OCI-M1 (cell line): Measurements from ENCODE around the gene PDXP.
"Not testable (repeated sequence)": the region's sequence is repeated elsewhere in the genome, so short reads cannot be mapped to it uniquely, and the experiment has no call there.

ENCODE experiments used
- DNase-seq: peaks from one replicate; lab custom pipeline; 2025; lab: John Stamatoyannopoulos, UW

PDXP gene, protein sequence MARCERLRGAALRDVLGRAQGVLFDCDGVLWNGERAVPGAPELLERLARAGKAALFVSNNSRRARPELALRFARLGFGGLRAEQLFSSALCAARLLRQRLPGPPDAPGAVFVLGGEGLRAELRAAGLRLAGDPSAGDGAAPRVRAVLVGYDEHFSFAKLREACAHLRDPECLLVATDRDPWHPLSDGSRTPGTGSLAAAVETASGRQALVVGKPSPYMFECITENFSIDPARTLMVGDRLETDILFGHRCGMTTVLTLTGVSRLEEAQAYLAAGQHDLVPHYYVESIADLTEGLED

DNA sequence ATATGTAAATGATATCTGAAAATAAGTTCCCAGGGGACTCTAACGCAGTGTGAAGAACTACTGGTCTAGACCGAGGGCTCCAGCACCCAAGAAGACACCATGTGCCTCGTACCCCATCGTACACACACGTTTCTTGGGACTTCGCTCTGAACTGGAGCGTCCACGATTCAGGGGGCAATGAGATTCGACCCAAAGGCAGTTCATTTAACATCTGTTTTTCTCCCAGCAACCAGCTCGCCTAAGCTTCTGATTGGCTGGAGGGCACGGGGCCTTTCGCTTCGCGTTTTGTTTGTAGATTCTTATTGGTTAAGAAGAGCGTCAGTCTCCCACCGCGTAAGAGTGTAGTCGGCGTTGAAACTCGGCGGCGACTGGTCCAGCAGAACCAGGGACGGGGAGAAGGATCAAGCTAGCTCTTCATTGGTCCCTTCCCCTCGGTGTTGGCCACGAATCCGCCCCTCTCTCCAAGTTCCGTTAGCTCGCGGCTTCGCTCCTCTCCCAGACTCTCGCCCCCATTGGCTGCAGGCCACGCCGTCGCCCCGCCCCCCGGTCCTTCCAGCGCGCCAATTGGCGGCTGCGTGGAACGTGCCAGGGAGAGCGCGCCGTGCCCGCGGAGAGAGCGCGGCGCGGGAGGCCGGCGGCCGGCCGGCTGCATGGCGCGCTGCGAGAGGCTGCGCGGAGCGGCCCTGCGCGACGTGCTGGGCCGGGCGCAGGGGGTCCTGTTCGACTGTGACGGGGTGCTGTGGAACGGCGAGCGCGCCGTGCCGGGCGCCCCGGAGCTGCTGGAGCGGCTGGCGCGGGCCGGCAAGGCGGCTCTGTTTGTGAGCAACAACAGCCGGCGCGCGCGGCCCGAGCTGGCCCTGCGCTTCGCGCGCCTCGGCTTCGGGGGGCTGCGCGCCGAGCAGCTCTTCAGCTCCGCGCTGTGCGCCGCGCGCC, at the start of gene PDXP:
PDXP (plus strand) TSS at position 591 of the 933 bp plus-strand sequence; CDS start at position 651, 60 bp downstream.
- DNase-seq: peak; percentile 99

DNA sequence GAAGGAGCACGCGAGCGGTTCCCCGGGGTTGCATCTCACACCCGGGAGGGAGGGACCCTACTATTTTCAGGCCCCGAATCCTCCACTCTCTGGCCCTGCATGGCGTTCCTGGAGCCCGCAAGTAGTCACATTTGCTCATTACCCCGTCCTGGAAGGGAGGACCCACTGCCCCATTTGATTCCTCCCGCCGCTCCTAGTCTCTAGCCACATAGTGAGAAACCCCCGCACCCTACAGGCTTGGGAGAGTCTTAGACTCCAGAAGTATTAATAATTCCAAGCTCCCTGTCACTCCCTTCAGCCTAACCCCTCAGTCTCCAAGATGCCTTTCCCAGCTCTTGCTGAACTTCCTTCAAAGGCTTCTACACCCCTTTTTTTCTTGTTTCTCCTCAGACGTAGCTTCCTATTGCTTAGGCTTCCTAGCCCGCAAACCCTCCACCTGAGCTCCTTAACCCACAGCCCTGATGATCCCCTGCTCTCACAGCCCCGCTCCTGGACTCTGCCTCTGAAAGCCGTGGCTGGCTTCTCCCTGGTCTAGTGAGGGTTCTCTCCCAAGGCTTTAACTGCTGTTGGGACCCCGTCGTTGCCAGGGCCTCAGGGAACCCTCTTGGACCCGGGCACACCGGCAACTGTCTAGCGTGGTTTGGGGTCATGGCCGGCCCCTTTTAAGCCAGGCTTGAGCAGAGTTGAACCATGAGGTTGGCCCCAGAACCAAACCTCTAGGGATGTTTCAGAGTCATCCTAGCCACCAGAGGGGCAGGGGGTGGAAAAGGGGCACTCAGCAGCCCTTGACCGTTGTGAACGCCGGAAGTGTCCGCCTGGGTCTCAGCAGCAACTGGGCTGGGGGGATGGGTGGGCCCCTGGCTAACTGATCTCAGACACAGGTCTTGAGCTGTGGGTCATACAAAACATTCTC, 49.0 kb upstream of the PDXP start:
- peak; percentile 75 for DNase-seq

DNA sequence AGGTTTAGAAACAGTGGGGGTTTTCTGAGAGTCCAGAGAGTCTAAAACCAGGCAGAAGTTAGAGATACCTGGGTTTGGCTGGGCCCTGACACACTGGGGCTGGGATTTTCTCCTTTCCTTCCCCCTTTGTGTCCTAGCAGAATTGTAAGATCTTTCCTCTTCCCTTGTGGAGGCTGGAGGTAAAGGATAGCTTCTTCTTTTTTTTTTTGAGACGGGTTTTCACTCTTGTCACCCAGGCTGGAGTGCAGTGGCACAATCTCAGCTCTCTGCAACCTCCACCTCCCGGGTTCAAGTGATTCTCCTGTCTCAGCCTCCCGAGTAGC, 48.4 kb upstream of the PDXP start:
- DNase-seq: not testable (repeated sequence)

DNA sequence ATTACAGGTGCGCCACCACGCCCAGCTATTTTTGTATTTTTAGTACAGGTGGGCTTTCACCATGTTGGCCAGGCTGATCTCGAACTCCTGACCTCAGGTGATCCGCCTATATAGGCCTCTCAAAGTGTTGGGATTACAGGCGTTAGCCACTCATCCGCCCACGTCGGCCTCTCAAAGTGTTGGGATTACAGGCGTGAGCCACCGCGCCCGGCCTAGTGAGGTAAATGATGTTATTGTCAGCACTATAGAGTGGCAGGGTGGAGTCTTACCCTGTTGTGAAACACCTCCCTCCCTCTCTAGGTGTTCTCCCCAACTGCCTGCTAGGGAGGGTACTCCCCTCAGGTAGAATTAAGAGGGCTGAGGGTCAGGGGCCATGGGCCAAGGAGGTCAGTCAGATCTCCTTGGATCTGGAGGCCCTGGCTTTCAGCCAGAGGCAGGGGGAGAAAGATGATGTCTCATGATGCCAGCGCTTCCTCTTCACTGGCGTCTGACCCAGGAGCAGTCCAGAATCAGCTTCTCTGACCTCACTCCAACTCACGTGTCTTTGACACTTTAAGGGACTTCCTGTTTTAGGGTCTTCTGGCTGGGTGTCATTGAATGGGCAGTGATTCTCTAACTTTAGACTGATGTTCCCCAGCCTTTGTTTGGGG, 47.9 kb upstream of the PDXP start:
- peak; percentile 65 for DNase-seq

DNA sequence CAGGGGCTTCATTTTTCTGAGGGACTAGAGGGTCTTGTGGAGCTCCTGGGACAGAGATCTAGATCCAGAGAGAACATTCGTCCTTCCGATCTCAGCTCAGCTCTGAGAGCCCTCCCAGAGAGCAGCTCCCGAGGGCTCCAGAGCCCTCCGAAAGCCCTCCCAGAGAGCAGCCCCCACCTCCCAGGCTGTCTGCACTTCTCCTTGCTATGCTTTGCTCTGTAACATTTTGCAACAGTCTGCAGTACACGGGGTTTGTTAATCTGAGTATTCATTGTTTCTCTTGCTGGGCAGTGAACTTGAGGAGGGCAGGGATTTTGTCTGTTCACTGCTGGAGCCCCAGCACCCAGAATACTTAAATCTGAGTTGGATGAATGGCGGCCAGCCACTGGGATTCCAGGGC, 47.3 kb upstream of the PDXP start:
- DNase-seq: no peak

DNA sequence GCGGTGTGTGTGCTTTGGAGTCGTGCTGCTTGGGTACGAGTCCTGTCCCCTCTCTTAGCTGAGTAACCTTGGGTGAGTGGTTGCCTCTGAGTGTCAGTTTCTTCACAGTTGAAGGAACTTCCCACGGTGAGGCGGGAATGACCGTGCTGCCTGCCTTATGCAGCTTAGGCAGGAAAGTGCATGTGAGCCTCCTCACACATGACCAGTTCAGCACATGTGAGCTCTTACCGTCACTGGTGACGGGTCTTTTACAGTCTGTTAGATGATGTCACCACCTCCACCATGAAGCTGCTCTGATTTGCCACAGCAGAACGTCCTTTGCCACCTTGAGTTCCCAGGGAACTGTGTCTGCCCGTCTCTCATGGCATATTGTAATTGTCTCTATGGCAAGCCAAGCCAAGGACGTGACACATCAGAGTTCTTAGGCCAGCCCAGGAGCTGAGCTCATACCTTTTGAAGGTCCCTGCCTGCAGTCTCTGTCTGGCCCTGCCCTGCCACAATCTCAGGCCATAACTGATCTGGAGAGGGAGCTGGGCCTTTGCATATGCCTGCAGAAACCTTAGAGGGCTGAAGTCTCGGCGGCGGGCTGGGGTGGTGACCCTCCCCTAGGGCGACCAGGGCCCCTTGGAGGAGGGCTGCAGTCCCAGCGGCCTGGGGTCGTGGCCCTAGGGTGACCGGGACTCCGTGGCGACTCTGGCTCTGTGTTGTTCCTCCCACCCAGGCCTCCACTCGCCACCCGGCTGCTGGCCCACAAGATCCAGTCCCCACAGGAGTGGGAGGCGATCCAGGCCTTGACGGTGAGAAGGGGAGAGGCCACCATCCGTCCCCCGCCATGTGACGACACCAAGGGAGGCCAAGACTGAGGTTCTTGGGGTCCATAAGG, 42.1 kb upstream of the PDXP start:
- no peak for DNase-seq

DNA sequence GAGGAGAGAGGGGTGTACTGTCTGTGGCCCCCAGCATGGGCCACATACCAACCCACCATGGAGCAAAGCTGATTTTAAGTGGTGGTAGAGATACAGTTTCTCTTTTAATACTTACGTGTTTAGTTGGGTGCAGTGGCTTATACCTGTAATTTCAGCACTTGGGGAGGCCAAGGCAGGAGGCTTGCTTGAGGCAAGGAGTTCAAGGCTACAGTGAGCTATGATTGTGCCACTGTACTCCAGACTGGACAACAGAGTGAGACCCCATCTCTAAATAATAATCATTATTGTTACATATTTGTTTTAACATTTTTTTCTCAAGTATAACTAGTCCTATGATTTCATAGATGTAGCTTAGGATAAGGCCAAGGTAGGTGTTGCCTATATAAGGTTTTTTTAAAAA, 41.1 kb upstream of the PDXP start:
- DNase-seq: no peak

DNA sequence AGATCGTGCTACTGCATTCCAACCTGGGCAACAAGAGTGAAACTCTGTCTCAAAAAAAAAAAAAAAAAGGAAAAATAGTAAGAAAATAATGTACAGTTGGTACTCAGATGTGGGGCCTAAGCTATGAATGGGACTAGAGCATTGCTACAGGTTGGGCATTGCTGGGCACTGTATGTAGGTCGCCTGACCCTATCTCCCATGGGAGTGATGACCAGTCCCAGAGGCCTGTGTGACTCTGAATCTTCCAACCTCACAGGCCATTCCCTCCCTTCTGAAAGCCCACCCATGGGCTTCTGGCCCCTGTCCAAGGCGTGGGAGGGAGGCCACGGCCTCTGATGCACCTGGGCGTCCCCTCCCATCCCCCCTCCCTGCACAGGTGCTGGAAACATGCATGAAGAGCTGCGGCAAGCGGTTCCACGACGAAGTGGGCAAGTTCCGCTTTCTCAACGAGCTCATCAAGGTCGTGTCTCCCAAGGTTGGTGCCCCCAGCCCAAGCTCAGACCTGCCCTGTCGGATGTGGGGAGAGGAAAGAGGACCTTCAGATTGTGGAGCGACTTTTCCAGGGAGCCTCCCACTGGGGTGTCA, 40.4 kb upstream of the PDXP start:
- no peak for DNase-seq

DNA sequence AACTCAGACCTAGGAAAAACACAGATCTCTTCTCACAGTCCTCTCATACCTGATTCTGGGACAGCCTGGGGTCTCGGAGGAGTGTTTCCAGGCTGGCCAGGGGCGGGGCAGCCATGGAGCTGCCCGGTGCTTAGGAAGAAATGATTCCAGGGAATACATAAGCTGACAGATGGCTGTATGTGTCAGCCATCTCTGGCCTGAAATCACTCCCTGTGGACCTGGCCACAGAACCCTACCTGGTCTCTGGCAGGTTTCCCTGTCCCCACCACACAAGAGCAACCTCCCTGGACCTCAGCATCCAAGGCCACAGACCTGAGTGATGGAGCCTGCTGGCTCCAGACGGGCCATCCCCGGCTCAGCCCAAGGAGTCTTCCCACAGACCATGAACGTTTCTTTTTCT, 39.8 kb upstream of the PDXP start:
- no peak for DNase-seq

DNA sequence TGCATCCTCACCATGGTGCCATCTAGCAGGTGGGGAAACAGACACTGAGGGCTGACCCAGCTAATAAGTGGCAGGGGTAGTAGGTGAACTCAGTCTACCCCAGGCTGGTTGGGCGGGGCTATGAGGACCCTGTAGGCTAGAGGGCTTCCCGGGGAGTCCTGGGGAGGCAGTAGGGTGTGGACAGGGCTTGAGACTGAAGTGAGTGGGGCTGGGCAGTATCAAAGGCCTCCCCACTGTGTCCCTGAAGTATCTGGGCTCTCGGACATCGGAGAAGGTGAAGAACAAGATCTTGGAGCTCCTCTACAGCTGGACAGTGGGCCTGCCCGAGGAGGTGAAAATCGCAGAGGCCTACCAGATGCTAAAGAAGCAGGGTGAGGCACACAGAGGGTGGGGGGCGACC, 38.5 kb upstream of the PDXP start:
- no peak for DNase-seq

DNA sequence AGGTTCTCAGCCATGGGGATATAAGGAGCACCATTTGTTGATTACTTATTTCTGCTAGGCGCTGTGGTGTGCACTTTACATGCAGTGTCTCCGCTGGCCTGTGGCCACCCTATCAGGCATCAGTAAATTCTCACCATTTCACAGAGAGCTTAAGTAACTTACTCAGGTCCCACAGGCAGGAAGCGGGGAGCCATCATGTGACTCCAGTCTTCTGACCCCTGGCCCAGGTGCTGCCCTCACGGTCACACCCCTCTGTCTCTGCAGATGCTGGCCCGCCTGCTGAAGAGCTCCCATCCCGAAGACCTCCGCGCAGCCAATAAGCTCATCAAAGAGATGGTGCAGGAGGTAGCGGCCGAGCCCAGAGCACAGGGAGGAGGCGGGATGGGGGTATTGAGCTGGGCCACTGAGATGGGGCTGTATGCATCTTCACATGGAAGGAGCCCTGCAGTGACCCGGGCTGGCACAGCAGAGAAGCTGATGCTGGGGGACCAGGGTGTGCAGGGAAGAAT, 37.1 kb upstream of the PDXP start:
- DNase-seq: no peak

DNA sequence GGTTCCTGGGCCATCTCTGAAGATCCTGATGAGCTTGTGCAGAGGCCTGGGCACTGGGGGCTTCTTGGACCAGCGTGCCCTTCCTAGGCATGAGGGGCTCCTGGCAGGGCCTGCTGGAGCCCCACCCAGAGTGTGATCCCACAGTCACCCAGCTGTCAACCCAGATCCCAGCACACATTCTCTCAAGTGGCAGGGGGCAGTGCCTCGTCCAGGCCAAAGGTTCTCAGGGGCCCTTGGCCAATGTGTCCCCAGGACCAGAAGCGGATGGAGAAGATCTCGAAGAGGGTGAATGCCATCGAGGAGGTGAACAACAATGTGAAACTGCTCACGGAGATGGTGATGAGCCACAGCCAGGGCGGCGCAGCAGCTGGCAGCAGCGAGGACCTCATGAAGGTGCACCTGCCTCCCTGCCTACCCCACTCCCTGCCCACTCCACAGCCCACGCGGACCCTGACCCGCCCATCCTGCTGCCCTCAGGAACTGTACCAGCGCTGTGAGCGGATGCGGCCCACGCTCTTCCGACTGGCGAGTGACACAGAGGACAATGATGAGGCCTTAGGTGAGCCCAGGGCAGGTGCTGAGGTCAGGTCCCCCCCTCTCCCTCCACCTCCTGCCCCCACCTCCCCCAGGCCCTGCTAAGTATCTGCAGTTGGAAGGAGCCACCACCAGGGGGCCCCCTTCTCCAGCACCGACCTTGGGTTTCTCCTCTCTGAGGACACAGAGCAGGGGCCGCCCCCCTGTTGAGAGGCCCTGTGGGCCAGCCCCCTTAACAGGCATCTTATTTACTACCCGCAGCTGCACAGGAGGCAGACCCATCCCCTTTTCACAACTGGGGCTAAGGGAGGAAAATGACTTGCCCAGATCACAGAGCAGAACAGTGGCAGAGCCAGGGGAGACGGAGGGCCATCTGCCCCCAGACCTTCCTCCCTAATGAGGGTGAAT, 35.2 kb upstream of the PDXP start:
- peak; percentile 68 for DNase-seq

DNA sequence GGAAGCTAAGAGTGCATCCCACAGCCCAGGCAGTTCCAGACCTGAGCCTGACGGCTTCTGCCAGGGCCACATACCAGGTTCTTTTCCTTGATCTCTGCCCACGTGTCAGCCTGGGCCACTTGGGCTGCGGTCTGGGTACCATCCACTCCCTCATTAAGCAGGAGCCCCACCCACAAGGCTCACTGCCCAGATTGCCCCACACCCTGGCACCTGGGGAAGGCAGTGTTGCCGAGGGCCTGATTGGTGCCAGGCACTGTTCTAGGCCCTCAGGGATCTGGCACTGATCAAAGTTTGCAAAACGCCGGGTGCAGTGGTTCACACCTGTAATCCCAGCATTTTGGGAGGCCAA, 34.5 kb upstream of the PDXP start:
- DNase-seq: no peak

DNA sequence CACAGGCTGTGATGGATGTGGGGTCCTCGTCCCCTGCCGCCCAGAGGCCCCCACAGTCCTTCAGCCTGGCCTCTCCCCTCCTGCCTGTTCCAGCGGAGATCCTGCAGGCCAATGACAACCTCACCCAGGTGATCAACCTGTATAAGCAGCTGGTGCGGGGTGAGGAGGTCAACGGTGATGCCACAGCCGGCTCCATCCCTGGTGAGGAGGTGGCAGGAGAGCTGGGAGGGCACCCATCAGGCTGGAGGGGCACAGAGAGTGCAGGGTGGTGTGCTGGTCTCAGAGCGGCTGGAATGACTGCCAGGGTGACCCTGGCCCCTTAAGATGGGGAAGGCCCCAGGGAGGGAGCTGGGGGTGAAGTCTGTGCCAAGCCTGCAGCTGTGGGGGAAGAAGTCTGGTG, 33.6 kb upstream of the PDXP start:
- no peak for DNase-seq

DNA sequence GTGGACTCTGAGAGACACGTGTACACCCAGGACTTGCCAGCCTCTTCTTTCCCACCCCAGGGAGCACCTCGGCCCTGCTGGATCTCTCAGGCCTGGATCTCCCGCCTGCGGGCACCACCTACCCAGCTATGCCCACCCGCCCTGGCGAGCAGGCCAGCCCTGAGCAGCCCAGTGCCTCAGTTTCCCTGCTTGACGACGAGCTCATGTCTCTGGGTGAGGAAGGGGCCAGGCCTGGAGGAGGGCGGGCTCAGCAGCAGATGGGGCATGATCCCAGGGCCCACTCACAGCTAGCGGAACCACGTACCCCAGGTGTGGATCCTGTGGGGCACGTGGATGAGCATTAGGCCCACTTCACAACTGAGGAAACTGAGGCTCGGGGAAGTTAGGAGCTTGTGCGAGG, 32.8 kb upstream of the PDXP start:
- DNase-seq: no peak

DNA sequence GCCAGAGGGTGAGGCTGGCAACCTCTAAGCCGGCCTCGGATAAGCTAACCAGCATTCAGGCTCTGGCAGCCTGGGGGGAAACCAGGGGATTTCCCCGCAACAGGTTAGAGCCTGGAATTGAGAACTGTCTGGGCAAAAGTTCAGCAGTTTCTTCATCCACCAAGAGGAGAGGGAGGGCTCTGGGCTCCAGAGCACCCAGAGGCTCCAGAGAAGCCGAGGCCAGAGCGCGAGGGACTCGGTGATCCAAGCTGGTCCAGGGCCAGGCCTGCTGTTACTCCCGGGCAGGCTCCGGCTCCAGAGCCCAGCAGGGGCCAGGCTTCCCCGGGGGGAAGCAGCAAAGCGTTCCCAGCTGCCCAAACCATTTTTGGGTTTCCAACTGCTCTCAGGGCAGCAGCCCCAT, 32.4 kb upstream of the PDXP start:
- no peak for DNase-seq

DNA sequence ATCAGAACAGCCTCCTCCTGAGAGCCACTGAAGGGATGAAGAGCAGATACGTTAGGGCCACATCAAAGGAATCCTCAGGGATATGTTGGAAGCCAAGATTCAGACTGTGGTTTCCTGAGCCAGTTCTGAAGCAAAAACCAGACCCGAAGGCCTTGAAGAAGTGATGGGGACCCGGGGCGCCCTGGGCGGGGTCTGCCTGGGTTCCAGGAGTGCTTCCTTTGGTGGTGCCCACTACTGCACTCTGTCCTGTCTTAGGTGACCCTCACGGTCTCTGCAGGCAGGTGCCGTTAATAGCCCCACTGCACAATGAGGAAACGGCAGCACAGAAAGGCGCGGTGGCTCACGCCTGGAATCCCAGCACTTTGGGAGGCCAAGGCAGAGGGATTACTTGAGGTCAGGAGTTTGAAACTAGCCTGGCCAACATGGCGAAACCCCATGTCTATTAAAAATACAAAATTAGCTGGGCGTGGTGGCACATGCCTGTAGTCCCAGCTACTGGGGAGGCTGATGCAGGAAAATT, 31.9 kb upstream of the PDXP start:
- no peak for DNase-seq

DNA sequence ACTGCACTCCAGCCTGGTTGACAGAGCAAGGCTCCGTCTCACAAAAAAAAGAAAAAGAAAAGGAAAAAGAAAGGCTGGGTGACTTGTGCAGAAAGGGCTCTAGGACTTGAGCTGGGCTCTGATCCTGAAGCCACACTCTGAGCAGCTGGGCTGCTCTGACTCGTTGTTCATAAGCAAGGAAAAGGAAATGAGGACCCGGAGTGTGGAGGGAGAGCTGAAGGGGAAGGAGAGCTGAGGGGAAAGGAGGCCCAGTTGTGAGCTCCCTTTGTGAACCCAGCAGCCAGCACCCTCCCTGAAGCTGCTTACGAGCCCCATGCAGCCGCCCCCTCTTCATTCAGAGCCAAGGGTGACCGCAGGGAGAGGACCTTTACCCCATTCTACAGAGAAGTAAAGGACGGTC, 31.4 kb upstream of the PDXP start:
- DNase-seq: no peak

DNA sequence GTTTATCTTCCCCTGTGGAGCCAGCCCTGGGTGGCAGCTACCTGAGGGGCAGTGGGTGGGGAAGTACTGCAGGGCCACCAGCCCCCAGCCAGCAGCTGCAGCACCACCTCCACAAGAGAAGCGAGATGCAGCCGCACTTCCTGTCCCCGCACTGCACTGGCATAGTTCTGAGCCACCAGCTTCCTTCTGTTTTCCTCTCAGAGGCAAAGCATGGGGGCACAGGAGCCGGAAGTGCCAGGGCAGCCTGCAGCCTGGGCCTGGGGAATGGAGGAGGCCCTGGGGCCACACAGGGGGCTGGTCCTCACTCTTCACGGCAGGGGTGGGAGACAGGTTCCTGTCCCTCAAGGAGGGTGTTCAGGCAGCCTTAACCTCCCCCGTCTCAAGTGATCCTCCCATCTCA, 31.0 kb upstream of the PDXP start:
- DNase-seq: no peak
